ENCODE measurements around the gene GPR132.
"Not testable (repeated sequence)": the region's sequence is repeated elsewhere in the genome, so short reads cannot be mapped to it uniquely, and the experiment has no call there.

The GPR132 gene

GRCh38 chr14:105033412-105033900 lies 31.8 kb downstream of the GPR132 start:
- POLR2A ChIA-PET; H3K9me3 ChIP-seq (ENCODE audit: control extremely low read depth in 1 of 5, control insufficient read depth in 4 of 5, insufficient read depth in 2 of 5, low read depth in 1 of 5, low read length in 4 of 5); H3K36me3 ChIP-seq (ENCODE audit: control insufficient read depth in 4 of 4, insufficient read depth in 4 of 4, low read length in 3 of 4); H3K4me1 ChIP-seq (ENCODE audit: control extremely low read depth in 1 of 4, control insufficient read depth in 4 of 4, insufficient read depth in 4 of 4, low read length in 3 of 4); H3K27me3 ChIP-seq (replicated peaks in 2 of 5; ENCODE audit: control insufficient read depth in 4 of 5, insufficient read depth in 5 of 5, low read length in 4 of 5); DNase-seq; H3K27ac ChIP-seq (ENCODE audit: insufficient read depth in 1 of 2, low read depth in 1 of 2, low read length in 2 of 2, poor library complexity in 1 of 2, severe bottlenecking in 2 of 2): not testable (repeated sequence)
- CTCF ChIA-PET = interaction anchor here (0.7 to 1.0 kb wide), 2 partner anchors 10 to 34 kb away, joined by 3 read pairs; no protein-coding TSS in a partner anchor
- peak overlapping the region; percentile 48 to 81 (median 62) for H3K4me3 ChIP-seq (ENCODE audit: control insufficient read depth in 1 of 7, extremely low read depth in 1 of 7, insufficient read depth in 4 of 7, low read depth in 2 of 7, low read length in 6 of 7)
- WGBS (ENCODE audit: insufficient coverage) = under 1% methylated on average over 26 of the region's 45 CpGs

GRCh38 chr14:105032451-105032901 lies 32.8 kb downstream of the GPR132 start:
- H3K4me1 ChIP-seq (ENCODE audit: control extremely low read depth in 1 of 4, control insufficient read depth in 4 of 4, insufficient read depth in 4 of 4, low read length in 3 of 4); DNase-seq; H3K27me3 ChIP-seq (replicated peaks in 2 of 5; ENCODE audit: control insufficient read depth in 4 of 5, insufficient read depth in 5 of 5, low read length in 4 of 5); POLR2A ChIA-PET; H3K9me3 ChIP-seq (ENCODE audit: control extremely low read depth in 1 of 5, control insufficient read depth in 4 of 5, insufficient read depth in 2 of 5, low read depth in 1 of 5, low read length in 4 of 5); H3K36me3 ChIP-seq (ENCODE audit: control insufficient read depth in 4 of 4, insufficient read depth in 4 of 4, low read length in 3 of 4); H3K27ac ChIP-seq (ENCODE audit: insufficient read depth in 1 of 2, low read depth in 1 of 2, low read length in 2 of 2, poor library complexity in 1 of 2, severe bottlenecking in 2 of 2): not testable (repeated sequence)
- whole genome bisulfite sequencing (ENCODE audit: insufficient coverage) = 100% methylated on average over 4 of the region's 5 CpGs
- peak overlapping the region in 1 of 7 experiments; percentile 81 for H3K4me3 ChIP-seq (ENCODE audit: control insufficient read depth in 1 of 7, extremely low read depth in 1 of 7, insufficient read depth in 4 of 7, low read depth in 2 of 7, low read length in 6 of 7)
- CTCF ChIA-PET = interaction anchor here (1.5 kb wide), 1 partner anchor 57 kb away, joined by 4 read pairs; no protein-coding TSS in a partner anchor

GRCh38 chr14:105030836-105031396 lies 34.3 kb downstream of the GPR132 start:
- 95% methylated on average over 9 of the region's 9 CpGs for WGBS (ENCODE audit: insufficient coverage)
- POLR2A ChIA-PET = no interaction called here
- no peak overlapping the region for H3K4me3 ChIP-seq (ENCODE audit: control insufficient read depth in 1 of 7, extremely low read depth in 1 of 7, insufficient read depth in 4 of 7, low read depth in 2 of 7, low read length in 6 of 7)

GRCh38 chr14:105030194-105030593 lies 35.0 kb downstream of the GPR132 start:
- Histone ChIP-seq H3K27me3 (replicated peaks in 2 of 5; ENCODE audit: control insufficient read depth in 4 of 5, insufficient read depth in 5 of 5, low read length in 4 of 5) (peaks cover 0 to 5% (median 2%) of the 10 kb centered on the region in 5 experiments), H3K27ac (ENCODE audit: insufficient read depth in 1 of 2, low read depth in 1 of 2, low read length in 2 of 2, poor library complexity in 1 of 2, severe bottlenecking in 2 of 2) (no peak overlapping the region), H3K9me3 (ENCODE audit: control extremely low read depth in 1 of 5, control insufficient read depth in 4 of 5, insufficient read depth in 2 of 5, low read depth in 1 of 5, low read length in 4 of 5) (no peaks in the 10 kb centered on the region), H3K4me1 (ENCODE audit: control extremely low read depth in 1 of 4, control insufficient read depth in 4 of 4, insufficient read depth in 4 of 4, low read length in 3 of 4) (peaks cover 0 to 9% (median under 1%) of the 10 kb centered on the region in 4 experiments), H3K36me3 (ENCODE audit: control insufficient read depth in 4 of 4, insufficient read depth in 4 of 4, low read length in 3 of 4) (no peaks in the 10 kb centered on the region), H3K4me3 (ENCODE audit: control insufficient read depth in 1 of 7, extremely low read depth in 1 of 7, insufficient read depth in 4 of 7, low read depth in 2 of 7, low read length in 6 of 7) (no peak overlapping the region)
- POLR2A ChIA-PET = no interaction called here
- no peak for DNase-seq
- WGBS (ENCODE audit: insufficient coverage) = no CpG with 5 or more reads among the region's 2 CpGs
- CTCF ChIA-PET = interaction anchor here (1.1 to 2.4 kb wide), 2 partner anchors 16 to 30 kb away, joined by 3 to 10 read pairs; no protein-coding TSS in a partner anchor

More at GRCh38 chr14:105030836-105031396, 34.3 kb downstream of the GPR132 start:
- no peak for DNase-seq
- CTCF ChIA-PET = interaction anchor here (0.6 to 1.5 kb wide), 3 partner anchors 13 to 56 kb away, joined by 3 to 4 read pairs (median 3); no protein-coding TSS in a partner anchor
- Histone ChIP-seq H3K27ac (ENCODE audit: insufficient read depth in 1 of 2, low read depth in 1 of 2, low read length in 2 of 2, poor library complexity in 1 of 2, severe bottlenecking in 2 of 2) (no peak overlapping the region), H3K27me3 (replicated peaks in 2 of 5; ENCODE audit: control insufficient read depth in 4 of 5, insufficient read depth in 5 of 5, low read length in 4 of 5) (peaks cover 0 to 5% (median 2%) of the 10 kb centered on the region in 5 experiments), H3K9me3 (ENCODE audit: control extremely low read depth in 1 of 5, control insufficient read depth in 4 of 5, insufficient read depth in 2 of 5, low read depth in 1 of 5, low read length in 4 of 5) (no peaks in the 10 kb centered on the region), H3K4me1 (ENCODE audit: control extremely low read depth in 1 of 4, control insufficient read depth in 4 of 4, insufficient read depth in 4 of 4, low read length in 3 of 4) (peaks cover 0 to 9% (median under 1%) of the 10 kb centered on the region in 4 experiments), H3K36me3 (ENCODE audit: control insufficient read depth in 4 of 4, insufficient read depth in 4 of 4, low read length in 3 of 4) (no peaks in the 10 kb centered on the region)

GRCh38 chr14:105029402-105029801 lies 35.8 kb downstream of the GPR132 start:
- Histone ChIP-seq H3K9me3 (ENCODE audit: control extremely low read depth in 1 of 5, control insufficient read depth in 4 of 5, insufficient read depth in 2 of 5, low read depth in 1 of 5, low read length in 4 of 5) (no peaks in the 10 kb centered on the region), H3K27me3 (replicated peaks in 2 of 5; ENCODE audit: control insufficient read depth in 4 of 5, insufficient read depth in 5 of 5, low read length in 4 of 5) (peaks cover 0 to 5% (median 2%) of the 10 kb centered on the region in 5 experiments), H3K36me3 (ENCODE audit: control insufficient read depth in 4 of 4, insufficient read depth in 4 of 4, low read length in 3 of 4) (no peaks in the 10 kb centered on the region), H3K27ac (ENCODE audit: insufficient read depth in 1 of 2, low read depth in 1 of 2, low read length in 2 of 2, poor library complexity in 1 of 2, severe bottlenecking in 2 of 2) (no peak overlapping the region), H3K4me1 (ENCODE audit: control extremely low read depth in 1 of 4, control insufficient read depth in 4 of 4, insufficient read depth in 4 of 4, low read length in 3 of 4) (peaks cover 0 to 9% (median under 1%) of the 10 kb centered on the region in 4 experiments), H3K4me3 (ENCODE audit: control insufficient read depth in 1 of 7, extremely low read depth in 1 of 7, insufficient read depth in 4 of 7, low read depth in 2 of 7, low read length in 6 of 7) (no peak overlapping the region)
- POLR2A ChIA-PET = no interaction called here
- WGBS (ENCODE audit: insufficient coverage) = 96% methylated on average over 7 of the region's 7 CpGs
- no peak for DNase-seq
- CTCF ChIA-PET = interaction anchor here (0.6 to 2.4 kb wide), 2 partner anchors 16 to 90 kb away, joined by 3 to 10 read pairs; no protein-coding TSS in a partner anchor

- H3K4me1 ChIP-seq (ENCODE audit: control extremely low read depth in 1 of 4, control insufficient read depth in 4 of 4, insufficient read depth in 4 of 4, low read length in 3 of 4) = peaks cover 0 to 8% (median under 1%) of the 10 kb centered on the region in 4 experiments
- WGBS (ENCODE audit: insufficient coverage) = 96% methylated on average over 9 of the region's 12 CpGs
- no peak overlapping the region for H3K27ac ChIP-seq (ENCODE audit: insufficient read depth in 1 of 2, low read depth in 1 of 2, low read length in 2 of 2, poor library complexity in 1 of 2, severe bottlenecking in 2 of 2)
- peaks cover 0 to 2% (median 0%) of the 10 kb centered on the region in 5 experiments for H3K27me3 ChIP-seq (replicated peaks in 2 of 5; ENCODE audit: control insufficient read depth in 4 of 5, insufficient read depth in 5 of 5, low read length in 4 of 5)
- no peak for DNase-seq
- ChIA-PET CTCF (interaction anchor here (0.6 to 2.4 kb wide), 6 partner anchors 14 to 61 kb away, joined by 3 to 10 read pairs (median 3); no protein-coding TSS in a partner anchor), POLR2A (no interaction called here)
- no peaks in the 10 kb centered on the region for H3K9me3 ChIP-seq (ENCODE audit: control extremely low read depth in 1 of 5, control insufficient read depth in 4 of 5, insufficient read depth in 2 of 5, low read depth in 1 of 5, low read length in 4 of 5)
- H3K36me3 ChIP-seq (ENCODE audit: control insufficient read depth in 4 of 4, insufficient read depth in 4 of 4, low read length in 3 of 4) = no peaks in the 10 kb centered on the region
- H3K4me3 ChIP-seq (ENCODE audit: control insufficient read depth in 1 of 7, extremely low read depth in 1 of 7, insufficient read depth in 4 of 7, low read depth in 2 of 7, low read length in 6 of 7) = no peak overlapping the region
These were observed 36.8 kb downstream of the GPR132 start for GRCh38 chr14:105028251-105028927.

GRCh38 chr14:105027718-105028117 lies 37.5 kb downstream of the GPR132 start:
- H3K4me1 ChIP-seq (ENCODE audit: control extremely low read depth in 1 of 4, control insufficient read depth in 4 of 4, insufficient read depth in 4 of 4, low read length in 3 of 4); H3K27me3 ChIP-seq (replicated peaks in 2 of 5; ENCODE audit: control insufficient read depth in 4 of 5, insufficient read depth in 5 of 5, low read length in 4 of 5); H3K9me3 ChIP-seq (ENCODE audit: control extremely low read depth in 1 of 5, control insufficient read depth in 4 of 5, insufficient read depth in 2 of 5, low read depth in 1 of 5, low read length in 4 of 5); H3K36me3 ChIP-seq (ENCODE audit: control insufficient read depth in 4 of 4, insufficient read depth in 4 of 4, low read length in 3 of 4); H3K4me3 ChIP-seq (ENCODE audit: control insufficient read depth in 1 of 7, extremely low read depth in 1 of 7, insufficient read depth in 4 of 7, low read depth in 2 of 7, low read length in 6 of 7); H3K27ac ChIP-seq (ENCODE audit: insufficient read depth in 1 of 2, low read depth in 1 of 2, low read length in 2 of 2, poor library complexity in 1 of 2, severe bottlenecking in 2 of 2); POLR2A ChIA-PET; DNase-seq: not testable (repeated sequence)
- CTCF ChIA-PET = interaction anchor here (0.7 to 2.4 kb wide), 6 partner anchors 14 to 62 kb away, joined by 3 to 10 read pairs (median 3); no protein-coding TSS in a partner anchor
- WGBS (ENCODE audit: insufficient coverage) = 83% methylated on average over 2 of the region's 4 CpGs

All from common myeloid progenitor, CD34-positive (primary cell).